Astrocyte (in vitro differentiated cells and primary cell): ENCODE data around the gene SPIRE2.

Experiments
- CTCF ChIP-seq: IDR thresholded peaks from 2 replicates; pipeline ENCODE4 v1.5.1; 2011; ENCODE audit warnings: low read depth, mild to moderate bottlenecking, inconsistent platforms, low read length, moderate library complexity; ENCODE audit not compliant: insufficient read depth
- EZH2 ChIP-seq: IDR thresholded peaks from 2 replicates; pipeline ENCODE4 v1.6.1; 2012; ENCODE audit warnings: mild to moderate bottlenecking, low read length, inconsistent platforms; ENCODE audit not compliant: insufficient read depth

GRCh38 chr16:89787365-89787805 is 40.9 kb upstream of the SPIRE2 start:
- no peak for TF ChIP-seq CTCF
- TF ChIP-seq EZH2: no peak
